A673 (cell line): ENCODE measurements around the gene ACVRL1.

ENCODE experiments used
- EZH2 ChIP-seq: fragments of 200-600 bp; sonication (generic); IDR thresholded peaks from 2 replicates; pipeline ENCODE4 v1.6.1; 2017; ENCODE audit warnings: borderline replicate concordance, low read depth, mild to moderate bottlenecking, mixed read lengths, antibody characterized with exemption, low read length; ENCODE audit not compliant: poor library complexity, severe bottlenecking
- TF ChIP-seq, protein P1 (sequence below): fragments of 300-800, 200-600 bp; sonication (generic); conservative IDR thresholded peaks from 2 replicates; pipeline ENCODE4 v1.5.1; 2017; ENCODE audit warnings: low read depth, mild to moderate bottlenecking, antibody characterized with exemption, low read length, moderate library complexity, mixed read lengths

GRCh38 chr12:51938726-51939125 is 31.4 kb downstream of the ACVRL1 start:
- TF ChIP-seq, protein P1, sequence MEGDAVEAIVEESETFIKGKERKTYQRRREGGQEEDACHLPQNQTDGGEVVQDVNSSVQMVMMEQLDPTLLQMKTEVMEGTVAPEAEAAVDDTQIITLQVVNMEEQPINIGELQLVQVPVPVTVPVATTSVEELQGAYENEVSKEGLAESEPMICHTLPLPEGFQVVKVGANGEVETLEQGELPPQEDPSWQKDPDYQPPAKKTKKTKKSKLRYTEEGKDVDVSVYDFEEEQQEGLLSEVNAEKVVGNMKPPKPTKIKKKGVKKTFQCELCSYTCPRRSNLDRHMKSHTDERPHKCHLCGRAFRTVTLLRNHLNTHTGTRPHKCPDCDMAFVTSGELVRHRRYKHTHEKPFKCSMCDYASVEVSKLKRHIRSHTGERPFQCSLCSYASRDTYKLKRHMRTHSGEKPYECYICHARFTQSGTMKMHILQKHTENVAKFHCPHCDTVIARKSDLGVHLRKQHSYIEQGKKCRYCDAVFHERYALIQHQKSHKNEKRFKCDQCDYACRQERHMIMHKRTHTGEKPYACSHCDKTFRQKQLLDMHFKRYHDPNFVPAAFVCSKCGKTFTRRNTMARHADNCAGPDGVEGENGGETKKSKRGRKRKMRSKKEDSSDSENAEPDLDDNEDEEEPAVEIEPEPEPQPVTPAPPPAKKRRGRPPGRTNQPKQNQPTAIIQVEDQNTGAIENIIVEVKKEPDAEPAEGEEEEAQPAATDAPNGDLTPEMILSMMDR, result no peak
- TF ChIP-seq EZH2, result no peak
